Body of pancreas (tissue), 4 donors: ENCODE measurements around the gene HBA2. TPM values are rescaled to one million over a fixed set of nuclear protein-coding genes. Genes with fewer than 3 reads are reported as not detected.

Source experiments
- ATAC-seq: fragments of 150-250 bp; one replicate; pipeline ENCODE4 v1.9.1; 2016
- DNase-seq, 4 donors: peaks; one replicate each; pipeline ENCODE4 v3.0.0-alpha.2; 2019
- H3K27ac ChIP-seq, 4 donors: fragments of 200-600 bp; sonication (generic); 1 replicate in 3 of 4; 2 replicates in 1 of 4; pipeline versions ENCODE4 v1.5.1 to v1.6.1; 2016 to 2019; ENCODE audit warnings: mild to moderate bottlenecking in 1 of 4, mixed read lengths in 1 of 4, moderate library complexity in 1 of 4
- H3K27me3 ChIP-seq, 2 donors: fragments of 200-600 bp; sonication (generic); one replicate each; pipeline ENCODE4 v1.6.0; 2016; ENCODE audit warnings: mild to moderate bottlenecking in 1 of 2
- H3K36me3 ChIP-seq, 2 donors: fragments of 200-600 bp; sonication (generic); replicated peaks in 1 of 2; 2 replicates each; pipeline ENCODE4 v1.5.1; 2016; ENCODE audit warnings: low read depth in 2 of 2; ENCODE audit not compliant: insufficient read depth in 1 of 2
- H3K4me1 ChIP-seq: fragments of 200-600 bp; sonication (generic); one replicate; pipeline ENCODE4 v1.6.0; 2016
- H3K4me3 ChIP-seq, 2 donors: fragments of 200-600 bp; sonication (generic); 1 replicate in 1 of 2; 2 replicates in 1 of 2; pipeline ENCODE4 v1.5.1; 2016 to 2019
- H3K9me3 ChIP-seq, 3 donors: fragments of 200-600 bp; sonication (generic); 1 replicate in 2 of 3; 2 replicates in 1 of 3; pipeline ENCODE4 v1.5.1; 2016
- POLR2A ChIP-seq, 3 donors: fragments of 450-650 bp; IDR thresholded peaks; one replicate each; pipeline ENCODE4 v1.6.1; 2016; ENCODE audit warnings: antibody characterized with exemption in 3 of 3, mild to moderate bottlenecking in 2 of 3
- WGBS, 2 donors: methylation state at CpG; one replicate each; pipeline ENCODE4 v1.1.5; 2017; 5-methylcytosine and 5-hydroxymethylcytosine counted together
- intact Hi-C: fragments of 100-400 bp; cut with DNase I; formaldehyde crosslinking; loops from one replicate; pipeline ENCODE4 v1.15.1; 2023
- total RNA-seq, 2 donors: library from RNA; depleted of rRNA; stranded (reverse); fragments of >200 nt; gene quantifications; one replicate each; pipeline ENCODE4 v1.1.0, GENCODE V29; 2016
- TF ChIP-seq, protein P1 (sequence below), 7 experiments: fragments of 450-650 bp in 4 of 7; fragments of 200-600 bp in 3 of 7; sonication (generic) in 3 of 7; IDR thresholded peaks; one replicate each; pipeline ENCODE4 v1.5.1; 2016 to 2019; ENCODE audit warnings: antibody characterized with exemption in 7 of 7

Gene HBA2
- total RNA-seq, 2 donors from 2014 or later: 6.0 to 23.4 TPM

DNA sequence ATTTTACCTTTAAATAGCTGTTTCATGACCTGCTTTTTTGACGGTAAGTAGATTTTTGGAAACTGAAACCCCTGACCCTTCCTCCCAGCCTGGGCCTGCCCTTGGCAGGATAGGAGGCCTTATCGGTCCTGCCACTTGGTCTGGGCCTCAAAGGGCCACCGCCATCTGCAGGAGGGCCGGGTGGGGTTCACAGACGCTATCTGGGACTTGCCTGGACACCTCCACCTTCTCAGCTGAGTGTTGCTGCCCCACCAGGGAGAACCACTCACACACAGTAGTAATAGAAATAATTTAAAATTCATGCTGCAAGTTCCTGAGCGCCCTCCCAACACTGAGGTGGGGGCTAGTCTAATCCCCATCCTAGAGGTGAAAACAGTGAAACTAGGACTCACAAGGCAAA, 29.6 kb upstream of the HBA2 start:
- WGBS, 2 donors: 73 to 78% methylated on average over 5 to 6 of the region's 6 CpGs
- Histone ChIP-seq H3K4me3 (no peak overlapping the region), H3K27me3 (no peaks in the 10 kb centered on the region), H3K36me3 (no peaks in the 10 kb centered on the region), H3K4me1 (peaks cover 8% of the 10 kb centered on the region), H3K9me3 (no peaks in the 10 kb centered on the region), H3K27ac (no peak overlapping the region)
- TF ChIP-seq, protein P1, sequence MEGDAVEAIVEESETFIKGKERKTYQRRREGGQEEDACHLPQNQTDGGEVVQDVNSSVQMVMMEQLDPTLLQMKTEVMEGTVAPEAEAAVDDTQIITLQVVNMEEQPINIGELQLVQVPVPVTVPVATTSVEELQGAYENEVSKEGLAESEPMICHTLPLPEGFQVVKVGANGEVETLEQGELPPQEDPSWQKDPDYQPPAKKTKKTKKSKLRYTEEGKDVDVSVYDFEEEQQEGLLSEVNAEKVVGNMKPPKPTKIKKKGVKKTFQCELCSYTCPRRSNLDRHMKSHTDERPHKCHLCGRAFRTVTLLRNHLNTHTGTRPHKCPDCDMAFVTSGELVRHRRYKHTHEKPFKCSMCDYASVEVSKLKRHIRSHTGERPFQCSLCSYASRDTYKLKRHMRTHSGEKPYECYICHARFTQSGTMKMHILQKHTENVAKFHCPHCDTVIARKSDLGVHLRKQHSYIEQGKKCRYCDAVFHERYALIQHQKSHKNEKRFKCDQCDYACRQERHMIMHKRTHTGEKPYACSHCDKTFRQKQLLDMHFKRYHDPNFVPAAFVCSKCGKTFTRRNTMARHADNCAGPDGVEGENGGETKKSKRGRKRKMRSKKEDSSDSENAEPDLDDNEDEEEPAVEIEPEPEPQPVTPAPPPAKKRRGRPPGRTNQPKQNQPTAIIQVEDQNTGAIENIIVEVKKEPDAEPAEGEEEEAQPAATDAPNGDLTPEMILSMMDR (IDR thresholded peaks at IDR 0.05): no peak
- TF ChIP-seq POLR2A (IDR thresholded peaks at IDR 0.05): no peak
- intact Hi-C loops: no loop called here
- ATAC-seq (no peak), DNase-seq (no peak)

DNA sequence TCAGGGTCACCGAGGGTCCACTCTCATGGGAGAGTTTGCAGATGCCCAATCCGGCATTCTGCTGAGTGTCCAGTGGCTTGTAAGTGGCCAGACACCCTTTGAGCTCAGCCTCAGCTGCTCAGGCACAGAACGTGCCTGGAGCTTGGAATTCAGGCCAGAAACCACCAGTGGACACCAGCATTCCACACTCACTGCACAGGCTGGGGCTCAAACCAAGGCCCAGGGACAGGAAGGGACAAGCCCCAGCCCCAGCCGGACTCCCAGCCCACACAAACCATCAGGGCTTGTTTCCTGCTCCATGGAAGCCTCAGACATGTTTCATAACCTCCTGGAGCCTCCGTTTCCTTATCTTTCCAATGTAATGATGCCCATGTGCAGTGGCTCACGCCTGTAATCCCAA, 29.2 kb upstream of the HBA2 start:
- no peak overlapping the region for H3K4me3 ChIP-seq
- H3K4me1 ChIP-seq: peaks cover 8% of the 10 kb centered on the region
- ATAC-seq (no peak), DNase-seq (no peak)
- intact Hi-C loops: no loop called here
- no peaks in the 10 kb centered on the region for H3K9me3 ChIP-seq
- 57% methylated on average over 6 of the region's 6 CpGs; no CpG with 5 or more reads in 1 of the 2 donors for WGBS, 2 donors
- no peaks in the 10 kb centered on the region for H3K36me3 ChIP-seq
- TF ChIP-seq, protein P1 (IDR thresholded peaks at IDR 0.05): no peak
- TF ChIP-seq POLR2A (IDR thresholded peaks at IDR 0.05): no peak
- H3K27me3 ChIP-seq: no peaks in the 10 kb centered on the region
- H3K27ac ChIP-seq: no peak overlapping the region

DNA sequence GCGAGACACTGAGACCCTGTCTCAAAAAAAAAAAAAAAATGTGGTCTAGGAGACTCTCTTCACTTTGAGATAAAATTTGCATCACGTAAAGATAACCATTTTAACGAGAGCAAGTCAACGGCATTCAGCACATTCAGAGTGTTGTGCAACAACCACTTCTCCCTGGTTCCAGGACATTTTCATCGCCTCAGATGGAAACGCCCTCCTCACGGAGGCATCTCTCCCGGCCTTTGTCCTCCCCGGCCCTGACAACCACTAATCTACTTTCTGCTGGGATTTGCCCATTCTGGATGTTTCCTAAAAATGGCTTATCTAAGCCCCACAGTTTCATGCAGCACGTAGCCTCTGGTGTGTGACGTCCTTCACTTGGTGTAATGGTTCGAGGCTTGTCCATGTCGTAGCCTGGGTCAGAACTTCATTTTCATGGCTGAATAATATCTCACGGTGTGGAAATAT, 27.9 kb upstream of the HBA2 start:
- TF ChIP-seq POLR2A (IDR thresholded peaks at IDR 0.05): no peak
- TF ChIP-seq, protein P1 (IDR thresholded peaks at IDR 0.05): no peak
- WGBS, 2 donors: 73 to 82% methylated on average over 14 of the region's 14 CpGs
- Histone ChIP-seq H3K4me3 (no peak overlapping the region), H3K36me3 (no peaks in the 10 kb centered on the region), H3K27ac (no peak overlapping the region), H3K4me1 (no peaks in the 10 kb centered on the region), H3K9me3 (no peaks in the 10 kb centered on the region), H3K27me3 (no peaks in the 10 kb centered on the region)
- intact Hi-C loops: no loop called here
- ATAC-seq: no peak
- no peak for DNase-seq

DNA sequence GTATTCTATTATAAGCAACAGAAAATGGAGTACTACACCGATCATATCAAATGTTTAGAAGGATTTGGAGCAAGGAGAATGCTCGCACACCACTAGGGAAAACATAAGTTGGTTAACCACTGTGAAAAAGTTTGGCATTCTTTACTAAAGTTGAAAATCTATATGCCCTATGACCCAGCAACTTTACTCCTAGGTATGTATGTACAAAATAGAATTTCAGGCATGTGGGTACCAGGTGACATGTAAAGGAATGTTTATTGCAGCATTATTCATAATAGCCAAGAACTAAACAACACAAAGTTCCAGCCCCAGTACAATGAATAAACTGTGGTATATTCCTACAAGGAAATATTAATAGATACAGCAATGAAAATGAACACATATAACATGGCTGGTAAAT, 26.0 kb upstream of the HBA2 start:
- Histone ChIP-seq H3K27me3 (no peaks in the 10 kb centered on the region), H3K4me1 (no peaks in the 10 kb centered on the region), H3K4me3 (no peak overlapping the region), H3K36me3 (no peaks in the 10 kb centered on the region), H3K9me3 (no peaks in the 10 kb centered on the region), H3K27ac (no peak overlapping the region)
- ATAC-seq (no peak), DNase-seq (no peak)
- no peak for TF ChIP-seq POLR2A (IDR thresholded peaks at IDR 0.05)
- TF ChIP-seq, protein P1 (IDR thresholded peaks at IDR 0.05): no peak
- intact Hi-C loops: no loop called here
- WGBS, 2 donors: 83 to 90% methylated on average over 2 of the region's 2 CpGs

DNA sequence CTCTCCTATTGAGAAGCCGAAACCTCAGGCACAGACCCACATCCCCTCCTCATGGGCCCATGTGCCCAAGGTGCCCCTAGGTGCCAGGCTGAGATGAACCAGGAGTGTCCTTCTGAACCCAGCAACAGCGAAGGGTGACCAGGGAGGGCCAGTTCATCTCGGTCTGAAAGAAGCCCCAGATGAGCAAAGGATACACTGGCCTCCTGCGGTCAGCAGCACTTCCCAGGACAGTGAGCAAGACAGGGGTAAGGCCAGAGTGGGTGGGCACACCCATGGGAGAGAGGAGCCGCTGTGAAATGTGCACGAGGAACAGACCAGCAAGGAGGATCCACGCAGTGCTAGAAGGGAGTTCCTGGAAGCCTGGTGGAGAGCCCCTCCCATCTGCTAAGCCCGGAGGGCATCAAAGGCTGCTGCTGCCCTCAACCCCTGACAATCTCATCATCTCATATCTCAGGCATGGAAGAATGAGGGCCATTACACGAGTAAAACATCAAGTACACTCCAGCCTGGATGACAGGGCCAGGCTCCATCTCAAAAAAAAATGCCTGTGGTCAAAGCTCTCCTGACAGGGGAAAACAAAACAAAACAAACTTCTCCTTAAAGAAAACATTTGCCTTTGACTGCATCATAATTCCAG, 23.5 kb upstream of the HBA2 start:
- 32 to 40% methylated on average over 5 to 9 of the region's 9 CpGs for WGBS, 2 donors
- H3K36me3 ChIP-seq: no peaks in the 10 kb centered on the region
- TF ChIP-seq POLR2A (IDR thresholded peaks at IDR 0.05): no peak
- TF ChIP-seq, protein P1 (IDR thresholded peaks at IDR 0.05): no peak

More for the DNA sequence above, 23.5 kb upstream of the HBA2 start:
- ATAC-seq: no peak
- Histone ChIP-seq H3K9me3 (no peaks in the 10 kb centered on the region), H3K4me1 (no peaks in the 10 kb centered on the region), H3K27me3 (no peaks in the 10 kb centered on the region), H3K4me3 (no peak overlapping the region), H3K27ac (no peak overlapping the region)
- intact Hi-C loops: no loop called here
- no peak for DNase-seq
